Fibroblast of mammary gland (primary cell): ENCODE measurements around the gene GRM4.
A peak's percentile ranks its signal among the peaks of the same experiment; 100 is the strongest.

Source experiments
- DNase-seq: peaks from one replicate; pipeline ENCODE4 v3.0.0-alpha.2; 2010; ENCODE audit warnings: low read depth
- H3K4me3 ChIP-seq: 2 replicates; pipeline ENCODE4 v1.5.1; 2011; ENCODE audit warnings: low read depth, mild to moderate bottlenecking, low read length, moderate library complexity; ENCODE audit not compliant: control insufficient read depth
- TF ChIP-seq, protein P1 (sequence below): conservative IDR thresholded peaks from 2 replicates; pipeline ENCODE4 v1.5.1; 2011; ENCODE audit warnings: low read depth, low read length, inconsistent platforms; ENCODE audit not compliant: control insufficient read depth, insufficient read depth

The GRM4 gene

DNA sequence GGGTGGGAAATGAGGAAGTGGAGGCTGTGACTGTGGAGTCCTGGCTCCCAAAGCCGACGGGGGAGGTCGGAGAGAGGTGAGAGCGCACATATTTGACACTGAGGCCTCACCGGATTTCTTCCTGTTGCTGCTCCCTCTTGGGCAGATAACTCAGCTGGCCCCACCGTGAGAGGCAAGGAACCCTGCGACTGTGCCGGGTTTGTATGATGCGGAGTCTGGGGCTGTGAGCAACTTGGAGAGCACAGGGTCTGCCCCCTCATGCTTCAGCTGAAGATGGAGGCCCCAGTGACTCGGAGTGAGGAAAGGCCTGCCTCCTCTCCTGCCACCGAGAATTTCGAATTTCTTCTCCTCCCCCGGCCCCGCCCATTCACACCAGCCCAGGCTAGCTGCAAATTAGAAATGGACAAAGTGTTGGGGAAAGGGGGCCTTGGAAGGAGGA is 160.6 kb downstream of the GRM4 start:
- no peak overlapping the region for H3K4me3 ChIP-seq

DNA sequence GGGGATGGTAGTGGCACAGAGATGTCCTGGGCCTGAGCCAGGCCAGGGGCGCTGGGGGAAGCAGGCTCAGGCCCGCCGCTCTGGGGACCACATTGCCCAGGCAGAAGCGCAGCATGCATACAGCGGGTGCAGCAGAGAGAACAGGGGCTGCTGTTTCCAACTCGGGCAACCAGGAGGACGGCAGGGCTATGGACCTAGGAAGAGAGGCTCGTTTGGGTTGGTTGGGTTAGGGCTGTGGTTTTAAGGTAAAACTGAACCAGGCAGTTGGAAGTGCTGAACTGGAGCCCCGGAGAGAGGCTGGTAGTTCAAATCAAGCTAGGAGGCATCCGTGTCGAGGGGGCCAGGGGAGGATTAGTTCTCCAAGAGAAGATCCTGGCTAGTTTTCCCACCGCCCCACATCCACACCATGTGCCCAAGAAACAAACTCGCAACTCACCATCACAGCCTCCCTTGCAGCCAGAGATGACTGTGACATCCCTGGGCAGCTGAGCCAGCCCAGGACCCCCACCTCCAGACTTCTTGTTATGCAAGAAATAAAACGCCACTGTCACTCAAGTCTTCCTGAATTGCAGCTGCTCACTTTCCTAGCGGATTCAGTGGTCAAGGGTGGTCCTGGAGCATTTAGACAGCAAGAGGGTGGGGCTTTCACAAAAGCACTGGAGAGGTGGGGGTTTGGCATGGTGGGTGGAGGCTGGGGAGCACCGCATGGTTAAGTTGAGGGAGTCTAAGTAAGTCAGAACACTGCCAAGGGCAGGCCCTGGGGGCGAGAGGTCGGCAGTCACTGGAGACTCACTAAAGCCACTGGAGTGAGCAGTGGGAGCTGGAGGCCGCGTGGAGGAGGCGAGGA is 161.2 kb downstream of the GRM4 start:
- H3K4me3 ChIP-seq: no peak overlapping the region
- TF ChIP-seq, protein P1, sequence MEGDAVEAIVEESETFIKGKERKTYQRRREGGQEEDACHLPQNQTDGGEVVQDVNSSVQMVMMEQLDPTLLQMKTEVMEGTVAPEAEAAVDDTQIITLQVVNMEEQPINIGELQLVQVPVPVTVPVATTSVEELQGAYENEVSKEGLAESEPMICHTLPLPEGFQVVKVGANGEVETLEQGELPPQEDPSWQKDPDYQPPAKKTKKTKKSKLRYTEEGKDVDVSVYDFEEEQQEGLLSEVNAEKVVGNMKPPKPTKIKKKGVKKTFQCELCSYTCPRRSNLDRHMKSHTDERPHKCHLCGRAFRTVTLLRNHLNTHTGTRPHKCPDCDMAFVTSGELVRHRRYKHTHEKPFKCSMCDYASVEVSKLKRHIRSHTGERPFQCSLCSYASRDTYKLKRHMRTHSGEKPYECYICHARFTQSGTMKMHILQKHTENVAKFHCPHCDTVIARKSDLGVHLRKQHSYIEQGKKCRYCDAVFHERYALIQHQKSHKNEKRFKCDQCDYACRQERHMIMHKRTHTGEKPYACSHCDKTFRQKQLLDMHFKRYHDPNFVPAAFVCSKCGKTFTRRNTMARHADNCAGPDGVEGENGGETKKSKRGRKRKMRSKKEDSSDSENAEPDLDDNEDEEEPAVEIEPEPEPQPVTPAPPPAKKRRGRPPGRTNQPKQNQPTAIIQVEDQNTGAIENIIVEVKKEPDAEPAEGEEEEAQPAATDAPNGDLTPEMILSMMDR: no peak
- DNase-seq: no peak

More for the DNA sequence above, 160.6 kb downstream of the GRM4 start:
- TF ChIP-seq, protein P1: no peak
- DNase-seq: no peak

DNA sequence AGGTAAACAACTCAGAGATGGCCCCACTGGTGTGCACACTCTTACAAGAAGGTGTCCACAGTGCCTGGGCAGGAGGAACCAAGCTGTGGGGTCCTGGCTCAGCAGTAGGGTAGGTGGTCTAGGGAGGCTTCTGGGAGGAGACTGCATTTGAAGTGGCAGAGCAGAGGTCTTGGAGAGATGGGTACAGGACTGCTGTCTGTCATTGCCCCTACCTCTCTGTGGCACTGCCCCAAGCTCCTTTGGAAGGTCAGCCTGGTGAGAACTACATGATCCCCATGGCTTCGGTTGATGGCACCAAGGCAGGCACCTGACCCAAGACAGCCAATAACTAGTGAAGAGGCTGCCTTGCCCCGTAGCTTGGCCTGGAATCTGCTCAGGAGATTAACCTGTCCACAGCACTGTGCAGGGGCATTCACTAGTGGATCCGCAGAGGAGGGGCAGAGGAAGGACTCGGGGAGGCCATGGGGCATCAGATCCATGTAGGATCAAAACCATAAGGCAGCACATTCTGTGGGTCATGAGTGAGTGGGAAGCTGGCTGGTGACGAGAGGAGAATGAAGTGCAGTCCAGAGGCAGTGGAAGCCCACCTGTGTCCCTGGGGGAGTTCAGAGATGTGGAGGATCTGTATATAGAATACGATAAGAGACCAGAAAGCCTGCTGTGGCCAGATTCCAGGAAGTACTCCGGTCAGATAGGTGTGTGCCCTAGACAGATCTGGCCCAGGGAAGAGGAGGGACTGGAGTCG is 162.0 kb downstream of the GRM4 start:
- no peak overlapping the region for H3K4me3 ChIP-seq
- DNase-seq: no peak
- TF ChIP-seq, protein P1: no peak

DNA sequence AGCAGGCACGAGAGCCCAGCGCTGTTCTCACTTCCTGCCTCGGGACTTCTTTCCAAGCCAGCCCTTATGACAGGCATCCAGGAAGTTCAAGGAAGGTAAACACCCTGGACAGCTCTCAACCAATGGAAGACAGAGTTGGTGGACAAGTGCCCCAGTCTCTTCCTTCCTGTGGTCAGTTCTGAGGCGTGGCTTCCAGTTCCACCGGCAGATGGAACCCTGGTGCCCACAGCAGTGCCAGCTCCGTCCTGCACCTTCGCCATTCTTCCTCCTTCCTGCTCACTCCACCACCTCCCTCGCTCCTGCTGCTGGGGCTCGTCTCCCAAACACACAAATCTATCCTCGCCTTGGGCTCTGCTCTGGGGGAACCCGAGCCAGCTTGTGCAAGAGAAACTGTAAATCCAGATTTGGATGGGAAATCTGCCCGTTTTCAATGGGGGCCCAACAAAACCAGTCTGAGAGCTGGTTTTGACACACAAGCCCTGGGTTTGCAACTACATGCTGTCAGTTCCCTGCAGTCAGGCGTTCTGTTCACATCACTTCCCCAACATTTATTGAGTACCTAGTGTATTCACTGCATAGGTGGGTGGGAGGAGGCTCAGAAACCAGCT is 162.7 kb downstream of the GRM4 start:
- no peak overlapping the region for H3K4me3 ChIP-seq
- peak; percentile 31 for DNase-seq
- TF ChIP-seq, protein P1: no peak

DNA sequence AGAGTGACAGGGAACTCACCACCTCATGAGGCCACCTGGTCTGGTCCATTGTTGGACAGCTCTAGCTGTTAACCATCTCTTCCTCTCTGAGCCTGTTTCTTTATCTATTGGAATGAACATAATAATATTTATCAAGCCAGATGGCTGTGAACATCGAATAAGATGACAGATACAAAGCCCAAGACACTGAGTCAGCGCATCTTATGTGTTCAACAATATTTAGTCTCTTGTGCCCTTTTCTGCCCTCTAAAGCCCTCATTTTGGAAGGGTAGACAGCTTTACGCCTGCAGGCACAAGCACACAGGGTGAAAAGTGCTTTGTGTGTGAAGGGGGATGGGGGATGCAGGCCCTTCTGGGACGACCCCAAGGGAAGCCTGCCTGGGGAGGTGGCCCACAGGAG is 164.0 kb downstream of the GRM4 start:
- no peak overlapping the region for H3K4me3 ChIP-seq
- DNase-seq: no peak
- TF ChIP-seq, protein P1: no peak

DNA sequence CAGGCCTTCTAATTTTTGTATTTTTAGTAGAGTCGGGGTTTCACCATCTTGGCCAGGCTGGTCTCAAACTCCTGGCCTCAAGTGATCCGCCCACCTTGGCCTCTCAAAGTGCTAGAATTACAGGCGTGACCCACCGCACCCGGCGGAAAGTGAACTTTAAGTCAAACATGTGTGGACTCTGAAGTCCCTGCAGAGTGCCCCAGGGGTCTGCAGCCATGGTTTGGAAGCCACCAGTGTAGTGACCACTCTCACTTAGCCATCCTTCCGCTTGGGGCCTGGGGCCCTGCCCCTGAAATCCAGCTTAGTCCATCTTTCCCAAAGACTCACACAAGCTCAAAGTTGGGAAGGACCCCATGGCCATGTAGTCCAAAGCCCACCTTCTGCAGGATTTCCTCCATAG is 164.5 kb downstream of the GRM4 start:
- H3K4me3 ChIP-seq: no peak overlapping the region
- TF ChIP-seq, protein P1: no peak
- DNase-seq: no peak
